Fibroblast of lung (primary cell): ENCODE measurements around the gene TCFL5. TPM values are rescaled to one million over a fixed set of nuclear protein-coding genes. Genes with fewer than 3 reads are reported as not detected.

Source experiments
- DNase-seq, 2 donors: peaks; one replicate each; pipeline versions ENCODE4 v3.0.0 to v3.0.0-alpha.2; 2010; ENCODE audit warnings: low read depth in 2 of 2
- H2AFZ ChIP-seq: 2 replicates; pipeline ENCODE4 v1.5.1; 2012; ENCODE audit warnings: low read length, control low read depth, inconsistent platforms
- H3K27ac ChIP-seq: 2 replicates; pipeline ENCODE4 v1.5.1; 2011; ENCODE audit warnings: low read length, control low read depth; ENCODE audit not compliant: insufficient read depth
- H3K27me3 ChIP-seq: 2 replicates; pipeline ENCODE4 v1.5.1; 2011; ENCODE audit warnings: mild to moderate bottlenecking, low read length; ENCODE audit not compliant: control insufficient read depth, insufficient read depth
- H3K36me3 ChIP-seq: 2 replicates; pipeline ENCODE4 v1.5.1; 2011; ENCODE audit warnings: low read length; ENCODE audit not compliant: control insufficient read depth, insufficient read depth
- H3K4me1 ChIP-seq: 2 replicates; pipeline ENCODE4 v1.5.1; 2011; ENCODE audit warnings: low read length; ENCODE audit not compliant: control insufficient read depth, insufficient read depth; ENCODE audit errors: extremely low read depth
- H3K4me2 ChIP-seq: 2 replicates; pipeline ENCODE4 v1.5.1; 2011; ENCODE audit warnings: low read length, control low read depth; ENCODE audit not compliant: insufficient read depth; ENCODE audit errors: extremely low read depth
- H3K4me3 ChIP-seq, 4 experiments: fragments of 200-600 bp in 1 of 4; sonication (generic) in 1 of 4; replicated peaks in 1 of 4; 2 replicates each; pipeline ENCODE4 v1.5.1; 2011 to 2016; ENCODE audit warnings: low read length in 4 of 4, low read depth in 3 of 4, mild to moderate bottlenecking in 3 of 4, control low read depth in 2 of 4, inconsistent platforms in 1 of 4, mixed read lengths in 1 of 4; ENCODE audit not compliant: insufficient read depth in 1 of 4; ENCODE audit errors: control extremely low read depth in 1 of 4
- H3K79me2 ChIP-seq: 2 replicates; pipeline ENCODE4 v1.5.1; 2012; ENCODE audit warnings: mild to moderate bottlenecking, low read length, inconsistent platforms; ENCODE audit not compliant: control insufficient read depth, insufficient read depth
- H3K9ac ChIP-seq: 2 replicates; pipeline ENCODE4 v1.5.1; 2011; ENCODE audit warnings: mild to moderate bottlenecking, low read length, control low read depth; ENCODE audit not compliant: insufficient read depth
- H3K9me3 ChIP-seq: 2 replicates; pipeline ENCODE4 v1.5.1; 2012; ENCODE audit warnings: low read depth, low read length; ENCODE audit not compliant: control insufficient read depth, insufficient read depth
- H4K20me1 ChIP-seq: 2 replicates; pipeline ENCODE4 v1.5.1; 2011; ENCODE audit warnings: low read length; ENCODE audit not compliant: control insufficient read depth, insufficient read depth; ENCODE audit errors: extremely low read depth
- EZH2 ChIP-seq: IDR thresholded peaks from 2 replicates; pipeline ENCODE4 v1.5.1; 2012; ENCODE audit warnings: low read length, control low read depth, mild to moderate bottlenecking; ENCODE audit errors: missing control alignments
- polyA plus RNA-seq, 2 donors: library from polyadenylated mRNA; depleted of rRNA in 1 of 2; stranded (reverse) in 1 of 2; unstranded in 1 of 2; fragments of >200 nt; gene quantifications; 2 replicates each; pipeline ENCODE4 v1.2.1, GENCODE V29; 2011 to 2012; ENCODE audit warnings: missing spikeins in 1 of 2
- total RNA-seq: library from RNA; depleted of rRNA; stranded (reverse); fragments of >200 nt; gene quantifications from 2 replicates; pipeline ENCODE4 v1.2.1, GENCODE V29; 2014
- TF ChIP-seq, protein P1 (sequence below), 2 donors: IDR thresholded peaks in 1 of 2; conservative IDR thresholded peaks in 1 of 2; 1 replicate in 1 of 2; 2 replicates in 1 of 2; pipeline ENCODE4 v1.5.1; 2011 to 2012; ENCODE audit warnings: low read length in 2 of 2, control low read depth in 1 of 2, inconsistent platforms in 1 of 2, low read depth in 1 of 2, mild to moderate bottlenecking in 1 of 2

TCFL5 gene
- total and polyA plus RNA-seq, 2 donors (not counting 1 experiment from before 2014, with no cell fraction given), result 9.8 to 13.7 TPM

DNA sequence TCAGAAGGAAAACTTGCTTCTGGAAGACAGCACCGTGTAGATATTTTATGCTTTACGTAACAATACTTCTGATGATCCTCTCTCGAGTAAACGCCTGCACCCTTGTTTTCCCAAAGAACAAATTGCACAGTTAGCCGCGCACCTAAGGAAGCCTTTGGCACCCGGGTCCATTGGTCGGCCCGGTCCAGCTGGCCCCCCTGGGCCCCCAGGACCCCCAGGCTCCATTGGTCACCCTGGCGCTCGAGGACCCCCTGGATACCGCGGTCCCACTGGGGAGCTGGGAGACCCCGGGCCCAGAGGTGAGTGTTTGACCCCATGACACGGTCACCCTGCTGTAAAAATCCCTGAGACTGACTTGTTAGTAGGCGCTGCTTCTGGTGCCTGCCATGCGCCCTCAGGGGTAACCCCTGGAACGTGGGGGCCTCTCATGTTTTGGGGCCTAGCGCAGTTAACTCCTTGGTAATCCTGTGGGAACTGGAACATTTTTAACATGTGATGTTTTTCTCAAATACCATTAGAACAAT is 24.6 kb downstream of the TCFL5 start:
- Histone ChIP-seq H3K27me3 (no peaks in the 10 kb centered on the region), H3K9ac (no peak overlapping the region), H4K20me1 (no peaks in the 10 kb centered on the region), H3K4me3 (no peak overlapping the region), H3K27ac (no peak overlapping the region), H3K4me2 (no peak overlapping the region), H2AFZ (no peak overlapping the region), H3K9me3 (no peaks in the 10 kb centered on the region), H3K4me1 (no peaks in the 10 kb centered on the region), H3K36me3 (no peaks in the 10 kb centered on the region), H3K79me2 (no peaks in the 10 kb centered on the region)
- no peak for DNase-seq
- TF ChIP-seq, protein P1, sequence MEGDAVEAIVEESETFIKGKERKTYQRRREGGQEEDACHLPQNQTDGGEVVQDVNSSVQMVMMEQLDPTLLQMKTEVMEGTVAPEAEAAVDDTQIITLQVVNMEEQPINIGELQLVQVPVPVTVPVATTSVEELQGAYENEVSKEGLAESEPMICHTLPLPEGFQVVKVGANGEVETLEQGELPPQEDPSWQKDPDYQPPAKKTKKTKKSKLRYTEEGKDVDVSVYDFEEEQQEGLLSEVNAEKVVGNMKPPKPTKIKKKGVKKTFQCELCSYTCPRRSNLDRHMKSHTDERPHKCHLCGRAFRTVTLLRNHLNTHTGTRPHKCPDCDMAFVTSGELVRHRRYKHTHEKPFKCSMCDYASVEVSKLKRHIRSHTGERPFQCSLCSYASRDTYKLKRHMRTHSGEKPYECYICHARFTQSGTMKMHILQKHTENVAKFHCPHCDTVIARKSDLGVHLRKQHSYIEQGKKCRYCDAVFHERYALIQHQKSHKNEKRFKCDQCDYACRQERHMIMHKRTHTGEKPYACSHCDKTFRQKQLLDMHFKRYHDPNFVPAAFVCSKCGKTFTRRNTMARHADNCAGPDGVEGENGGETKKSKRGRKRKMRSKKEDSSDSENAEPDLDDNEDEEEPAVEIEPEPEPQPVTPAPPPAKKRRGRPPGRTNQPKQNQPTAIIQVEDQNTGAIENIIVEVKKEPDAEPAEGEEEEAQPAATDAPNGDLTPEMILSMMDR (conservative IDR thresholded peaks at IDR 0.05 in 1 of 2, IDR thresholded peaks at IDR 0.05 in 1 of 2; ENCODE audit: low read depth in 1 of 2, low read length in 2 of 2), result no peak
- no peak for TF ChIP-seq EZH2

DNA sequence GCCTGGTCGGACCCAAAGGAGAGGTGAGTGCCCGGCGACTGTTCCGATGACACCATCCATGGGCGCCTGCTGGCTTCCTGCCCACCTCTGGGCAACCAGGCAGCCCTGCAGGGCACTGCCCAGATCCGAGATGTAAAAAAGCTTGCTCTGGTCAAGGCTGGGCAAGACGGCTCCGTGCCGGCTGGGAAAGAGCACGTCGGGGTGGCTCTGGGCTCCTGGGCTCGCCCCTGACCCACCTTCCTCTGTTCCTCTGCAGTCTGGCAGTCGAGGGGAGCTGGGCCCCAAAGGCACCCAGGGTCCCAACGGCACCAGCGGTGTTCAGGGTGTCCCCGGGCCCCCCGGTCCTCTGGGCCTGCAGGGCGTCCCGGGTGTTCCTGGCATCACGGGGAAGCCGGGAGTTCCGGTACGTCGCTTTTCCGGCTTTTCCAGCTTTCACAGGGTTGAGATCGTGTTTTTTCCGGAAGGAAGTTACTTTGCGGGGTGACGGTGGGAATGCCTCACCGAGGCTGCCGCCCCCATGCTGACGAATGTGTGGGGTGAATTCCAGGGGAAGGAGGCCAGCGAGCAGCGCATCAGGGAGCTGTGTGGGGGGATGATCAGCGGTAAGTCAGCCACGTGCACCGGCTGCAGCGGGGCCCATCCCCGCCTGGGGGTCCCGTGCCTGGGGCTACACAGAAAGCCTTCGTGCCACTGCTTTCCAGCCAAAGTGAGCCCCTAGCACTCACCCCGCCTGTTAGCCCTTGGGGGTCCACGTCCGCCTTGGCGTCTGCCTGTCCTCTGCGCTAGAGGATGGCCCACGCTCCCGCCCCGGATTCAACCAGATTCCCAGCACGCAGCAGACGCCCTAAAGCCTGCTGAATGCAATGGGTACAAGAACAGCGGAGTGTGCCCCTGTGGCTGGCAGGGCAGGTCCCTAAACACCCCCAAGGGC is 25.4 kb downstream of the TCFL5 start:
- Histone ChIP-seq H3K4me1 (no peaks in the 10 kb centered on the region), H3K36me3 (no peaks in the 10 kb centered on the region), H3K4me2 (no peak overlapping the region), H3K27me3 (no peaks in the 10 kb centered on the region), H4K20me1 (no peaks in the 10 kb centered on the region), H2AFZ (no peak overlapping the region), H3K9me3 (no peaks in the 10 kb centered on the region), H3K9ac (no peak overlapping the region), H3K4me3 (no peak overlapping the region), H3K79me2 (no peaks in the 10 kb centered on the region), H3K27ac (no peak overlapping the region)
- no peak for TF ChIP-seq EZH2
- TF ChIP-seq, protein P1 (conservative IDR thresholded peaks at IDR 0.05 in 1 of 2, IDR thresholded peaks at IDR 0.05 in 1 of 2; ENCODE audit: low read depth in 1 of 2, low read length in 2 of 2), result no peak
- DNase-seq, result peak in 1 of 2 donors; percentile 50

DNA sequence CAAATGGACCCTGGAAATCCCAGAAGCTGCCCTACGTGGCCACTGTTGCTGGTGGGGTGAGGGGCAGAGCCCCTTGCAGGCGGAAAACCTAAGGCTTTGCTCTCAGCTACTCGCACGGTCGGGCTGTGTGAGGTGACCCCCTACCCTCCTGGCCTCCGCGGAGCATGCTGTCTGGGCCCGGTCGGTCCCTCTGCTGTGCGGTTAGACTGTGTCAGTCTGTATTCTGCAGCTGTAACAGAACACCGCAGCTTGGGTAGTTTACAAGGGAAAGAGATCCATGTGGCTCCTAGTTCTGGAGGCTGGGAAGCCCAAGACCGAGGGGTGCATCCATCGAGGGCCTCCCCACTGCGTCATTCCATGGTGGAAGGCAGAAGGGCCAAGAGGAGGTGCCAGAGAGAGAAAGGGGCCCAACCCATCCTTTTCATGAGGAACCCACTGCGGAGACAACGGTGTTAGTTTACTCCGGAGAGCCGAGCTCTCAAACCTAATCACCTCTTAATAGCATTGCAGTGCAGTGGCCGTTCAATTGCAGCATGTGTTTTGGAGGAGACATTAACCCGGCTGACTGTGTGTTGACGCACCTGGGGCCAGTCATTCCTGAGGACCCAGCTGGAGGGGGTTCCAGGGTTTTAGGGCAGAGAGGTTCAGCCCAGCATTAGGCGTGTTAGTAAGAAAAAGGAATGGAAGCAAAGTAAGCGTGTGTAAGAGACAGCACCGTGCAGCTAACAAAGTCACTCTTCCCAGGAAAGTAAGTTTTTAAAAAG is 26.5 kb downstream of the TCFL5 start:
- TF ChIP-seq, protein P1 (conservative IDR thresholded peaks at IDR 0.05 in 1 of 2, IDR thresholded peaks at IDR 0.05 in 1 of 2; ENCODE audit: low read depth in 1 of 2, low read length in 2 of 2), result no peak
- no peak for TF ChIP-seq EZH2
- Histone ChIP-seq H3K9me3 (no peaks in the 10 kb centered on the region), H3K4me3 (no peak overlapping the region), H2AFZ (no peak overlapping the region), H3K27me3 (no peaks in the 10 kb centered on the region), H4K20me1 (no peaks in the 10 kb centered on the region), H3K9ac (no peak overlapping the region), H3K4me1 (no peaks in the 10 kb centered on the region), H3K4me2 (no peak overlapping the region), H3K27ac (no peak overlapping the region), H3K79me2 (no peaks in the 10 kb centered on the region), H3K36me3 (no peaks in the 10 kb centered on the region)
- DNase-seq, result no peak
